IMR-90 (cell line): ENCODE measurements around the gene PADI1.

Source experiments
- CTCF ChIP-seq: conservative IDR thresholded peaks from 2 replicates; pipeline ENCODE4 v1.5.1; 2012; ENCODE audit warnings: mild to moderate bottlenecking, low read depth, low read length, improper control_type of control experiment
- MAZ ChIP-seq: IDR thresholded peaks from 2 replicates; pipeline ENCODE4 v1.6.1; 2012; ENCODE audit warnings: low read depth, mild to moderate bottlenecking, low read length, improper control_type of control experiment, moderate library complexity, borderline replicate concordance
- POLR2A ChIP-seq: IDR thresholded peaks from 2 replicates; pipeline ENCODE4 v1.6.1; 2012; ENCODE audit warnings: mild to moderate bottlenecking, low read depth, low read length
- RAD21 ChIP-seq: IDR thresholded peaks from 2 replicates; pipeline ENCODE4 v1.6.1; 2012; ENCODE audit warnings: low read length, improper control_type of control experiment
- RCOR1 ChIP-seq: IDR thresholded peaks from 2 replicates; pipeline ENCODE4 v1.6.1; 2012; ENCODE audit warnings: mild to moderate bottlenecking, low read length, improper control_type of control experiment; ENCODE audit not compliant: insufficient replicate concordance
- USF2 ChIP-seq: fragments of 150-350 bp; IDR thresholded peaks from 2 replicates; pipeline ENCODE4 v1.6.1; 2017; ENCODE audit warnings: mild to moderate bottlenecking, antibody characterized with exemption, low read length, low read depth

- TF ChIP-seq CTCF = no peak
- TF ChIP-seq MAZ = no peak
- no peak for TF ChIP-seq USF2
- no peak for TF ChIP-seq RAD21
- no peak for TF ChIP-seq RCOR1
- no peak for TF ChIP-seq POLR2A
Observed at GRCh38 chr1:17211377-17211776, 6.4 kb downstream of the PADI1 start.
